WI38 (cell line): ENCODE measurements around the gene BRINP1.

Experiments
- H3K4me3 ChIP-seq: 2 replicates; pipeline ENCODE4 v1.5.1; 2011; ENCODE audit warnings: low read depth, mild to moderate bottlenecking, control low read depth, low read length
- TF ChIP-seq, protein P1 (sequence below): IDR thresholded peaks from 2 replicates; pipeline ENCODE4 v1.5.1; 2012; ENCODE audit warnings: low read depth, mild to moderate bottlenecking, control low read depth, low read length

Gene BRINP1

DNA sequence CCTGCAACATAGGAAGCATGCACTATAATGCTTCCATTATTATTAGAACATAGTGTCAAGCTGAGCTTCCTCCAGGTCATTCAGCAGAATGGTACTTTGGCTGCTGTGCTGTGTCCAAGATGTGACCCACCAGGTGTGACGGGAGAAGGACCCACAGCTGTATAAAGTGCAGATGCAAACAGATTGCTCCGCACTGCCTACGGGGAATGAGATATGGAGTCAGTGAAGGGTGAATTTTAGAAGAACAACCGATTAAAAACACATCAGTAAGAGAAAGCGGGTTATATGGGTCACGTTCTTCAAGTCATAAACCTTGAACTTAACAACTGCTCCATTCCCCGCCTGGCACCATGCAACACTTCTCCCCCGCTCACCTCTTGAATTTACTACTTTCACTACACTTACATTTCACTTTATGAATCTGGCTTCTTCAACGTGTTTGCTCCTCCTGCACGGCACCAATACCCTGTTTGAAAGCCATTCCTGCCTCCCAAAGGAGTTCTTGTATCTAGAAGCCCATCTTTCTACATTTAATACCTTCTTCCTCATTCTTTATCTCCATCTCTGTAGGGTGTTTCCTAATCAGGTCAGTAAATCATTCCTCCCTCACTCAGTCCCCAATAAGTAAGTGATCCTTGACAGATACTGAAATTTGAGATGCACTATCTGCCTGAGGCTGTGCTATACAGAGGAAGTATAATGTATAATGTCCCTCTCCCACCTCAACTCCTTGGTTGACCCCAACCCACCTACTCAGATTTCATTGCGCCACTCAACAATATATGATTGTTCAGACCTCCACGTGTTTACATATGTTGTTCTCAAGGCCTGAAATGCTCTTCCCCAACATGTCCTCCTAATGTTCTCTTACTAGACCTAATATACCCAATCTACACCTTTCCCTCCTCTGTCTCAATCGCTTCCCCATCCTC lies 25.9 kb downstream of the BRINP1 start:
- TF ChIP-seq, protein P1, sequence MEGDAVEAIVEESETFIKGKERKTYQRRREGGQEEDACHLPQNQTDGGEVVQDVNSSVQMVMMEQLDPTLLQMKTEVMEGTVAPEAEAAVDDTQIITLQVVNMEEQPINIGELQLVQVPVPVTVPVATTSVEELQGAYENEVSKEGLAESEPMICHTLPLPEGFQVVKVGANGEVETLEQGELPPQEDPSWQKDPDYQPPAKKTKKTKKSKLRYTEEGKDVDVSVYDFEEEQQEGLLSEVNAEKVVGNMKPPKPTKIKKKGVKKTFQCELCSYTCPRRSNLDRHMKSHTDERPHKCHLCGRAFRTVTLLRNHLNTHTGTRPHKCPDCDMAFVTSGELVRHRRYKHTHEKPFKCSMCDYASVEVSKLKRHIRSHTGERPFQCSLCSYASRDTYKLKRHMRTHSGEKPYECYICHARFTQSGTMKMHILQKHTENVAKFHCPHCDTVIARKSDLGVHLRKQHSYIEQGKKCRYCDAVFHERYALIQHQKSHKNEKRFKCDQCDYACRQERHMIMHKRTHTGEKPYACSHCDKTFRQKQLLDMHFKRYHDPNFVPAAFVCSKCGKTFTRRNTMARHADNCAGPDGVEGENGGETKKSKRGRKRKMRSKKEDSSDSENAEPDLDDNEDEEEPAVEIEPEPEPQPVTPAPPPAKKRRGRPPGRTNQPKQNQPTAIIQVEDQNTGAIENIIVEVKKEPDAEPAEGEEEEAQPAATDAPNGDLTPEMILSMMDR = no peak
- H3K4me3 ChIP-seq = no peak overlapping the region

DNA sequence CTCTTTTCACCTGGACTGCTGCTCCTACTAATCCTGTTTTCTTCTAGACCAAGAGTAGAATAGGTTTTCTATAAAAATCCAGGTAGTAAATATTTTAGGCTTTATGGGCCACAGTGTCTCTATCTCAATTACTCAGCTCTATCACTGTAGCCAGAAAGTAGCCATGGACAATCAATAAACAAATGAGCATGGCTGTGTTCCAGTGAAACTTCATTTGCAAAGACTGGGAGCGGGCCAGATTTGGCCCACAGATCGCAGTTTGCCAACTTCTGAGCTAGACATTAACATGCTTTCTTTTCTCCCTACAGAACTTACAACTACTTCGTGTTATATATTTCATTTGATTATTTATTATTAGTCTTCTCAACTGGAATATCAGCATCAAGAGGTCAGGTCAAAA lies 30.2 kb downstream of the BRINP1 start:
- TF ChIP-seq, protein P1 = no peak
- H3K4me3 ChIP-seq = no peak overlapping the region

DNA sequence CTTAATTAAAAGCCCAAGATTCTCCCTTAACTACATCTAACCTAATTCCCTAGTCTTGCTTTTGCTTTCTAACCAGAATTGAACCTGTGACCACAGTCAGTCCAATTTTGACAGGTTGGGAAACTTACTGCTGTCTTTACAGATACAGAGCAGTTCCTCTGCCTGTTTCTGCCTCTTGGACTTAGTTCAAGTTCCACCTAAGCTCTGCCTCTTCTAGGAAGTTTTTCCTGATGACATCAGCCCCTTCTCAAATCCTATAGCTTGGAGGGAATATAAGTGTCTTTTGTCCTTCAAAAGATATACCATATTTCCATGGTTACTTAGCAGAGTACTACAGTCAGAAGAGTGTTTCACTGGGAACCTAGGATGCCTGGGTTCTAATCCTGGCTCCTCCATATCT lies 31.7 kb downstream of the BRINP1 start:
- no peak overlapping the region for H3K4me3 ChIP-seq

DNA sequence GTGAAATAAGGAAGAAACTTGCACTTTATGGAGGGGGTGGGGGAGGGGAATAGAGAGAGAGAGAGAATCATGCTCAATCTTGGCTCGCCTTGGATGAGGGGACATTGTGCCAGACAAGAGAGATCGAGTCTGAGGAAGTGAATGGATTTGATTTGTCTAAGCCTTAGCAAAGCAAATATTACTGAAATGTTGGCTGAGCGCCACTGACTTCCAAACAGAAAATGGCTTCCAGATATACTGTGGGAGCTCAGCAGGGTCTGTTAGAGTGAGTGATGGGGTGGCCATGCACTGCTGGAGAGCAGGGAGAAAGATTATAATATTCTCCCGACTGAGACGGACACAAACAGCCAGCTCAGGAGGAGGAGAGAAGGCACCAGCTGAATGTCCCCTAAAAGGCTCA lies 34.5 kb downstream of the BRINP1 start:
- TF ChIP-seq, protein P1 = no peak
- H3K4me3 ChIP-seq = no peak overlapping the region

More for the DNA sequence above, 31.7 kb downstream of the BRINP1 start:
- TF ChIP-seq, protein P1 = no peak

DNA sequence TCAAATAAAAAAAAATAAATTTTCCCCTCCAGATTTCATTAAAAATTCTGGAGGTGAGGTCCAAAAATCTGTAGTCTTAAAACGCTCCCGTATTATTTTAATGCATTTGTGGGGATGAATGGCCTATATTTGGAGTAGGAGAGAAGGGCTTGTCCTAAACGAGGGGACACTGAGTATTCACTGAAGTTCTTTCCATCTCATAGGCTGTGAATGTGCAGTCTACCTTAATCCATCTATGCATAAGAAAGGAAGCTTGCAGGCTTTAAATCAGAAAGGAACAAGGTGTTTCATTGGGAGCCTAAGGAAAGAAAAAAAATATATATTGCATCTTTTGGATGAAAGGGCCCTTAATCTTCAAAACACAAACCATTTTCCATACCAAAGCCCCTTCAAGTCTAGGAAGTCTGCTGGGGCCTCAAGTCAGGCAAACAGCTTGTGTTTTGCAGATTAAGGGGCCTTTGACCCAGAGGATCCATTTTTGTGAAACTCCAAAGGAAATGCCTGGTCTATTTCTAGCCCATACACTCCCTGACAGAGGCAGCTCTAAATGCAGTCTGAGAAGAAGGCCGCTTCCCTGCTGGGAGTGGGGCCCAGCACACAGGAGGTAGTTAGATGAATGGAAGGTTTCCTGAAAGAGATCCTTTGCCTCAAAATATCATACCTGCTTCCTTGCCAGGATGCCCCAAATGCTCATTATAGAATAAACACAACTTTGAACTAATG lies 35.6 kb downstream of the BRINP1 start:
- H3K4me3 ChIP-seq = no peak overlapping the region
- TF ChIP-seq, protein P1 = no peak

DNA sequence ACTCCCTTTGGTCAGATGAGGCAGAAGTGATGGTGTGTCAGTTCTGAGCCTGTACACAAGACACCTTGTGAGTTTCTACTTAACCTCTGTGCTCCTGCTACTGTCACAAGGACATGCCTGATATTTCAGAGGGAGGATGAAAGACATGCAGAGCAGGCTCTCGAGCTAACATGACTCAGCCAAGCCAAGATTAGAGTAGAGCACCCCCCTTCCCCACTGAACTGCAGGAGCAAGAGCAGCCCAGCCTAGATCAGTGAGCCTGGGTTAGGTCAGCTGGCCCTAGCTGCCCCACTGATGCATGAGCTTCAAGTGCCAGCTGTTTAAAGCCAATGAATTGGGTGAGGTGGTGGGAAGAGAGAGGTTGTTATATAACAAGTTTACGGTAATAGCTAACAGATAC lies 36.7 kb downstream of the BRINP1 start:
- TF ChIP-seq, protein P1 = no peak
- H3K4me3 ChIP-seq = no peak overlapping the region

DNA sequence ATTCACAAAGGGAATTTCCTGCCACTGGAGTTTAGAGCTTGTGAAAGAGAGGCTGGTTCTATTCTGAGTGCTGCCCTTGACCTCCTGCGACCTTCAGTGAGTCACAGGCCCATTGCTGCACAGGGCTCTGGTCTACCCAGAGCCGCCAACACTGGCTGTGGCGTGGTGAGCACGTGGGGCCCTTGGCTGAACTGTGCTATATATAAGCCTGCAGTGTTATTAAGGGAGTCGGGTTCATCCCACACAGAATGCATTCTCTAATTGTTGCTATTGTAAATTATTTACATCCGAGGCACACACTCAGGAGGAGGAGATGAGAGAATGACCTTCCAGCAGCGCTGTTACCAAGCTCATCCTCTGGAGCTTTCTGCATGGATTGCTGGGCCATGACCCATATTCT lies 47.1 kb downstream of the BRINP1 start:
- no peak overlapping the region for H3K4me3 ChIP-seq
- TF ChIP-seq, protein P1 = no peak
